Parathyroid adenoma (tissue), 2 donors: Measurements from ENCODE around the gene SLC9A9.

Experiments
- H2AFZ ChIP-seq: fragments of 300-600 bp; sonication (generic); one replicate; pipeline ENCODE4 v1.7.0; 2017; ENCODE audit warnings: antibody characterized with exemption, mild to moderate bottlenecking
- H3K27ac ChIP-seq: fragments of 300-600 bp; sonication (generic); one replicate; pipeline ENCODE4 v1.7.0; 2017
- H3K27me3 ChIP-seq: fragments of 300-600 bp; sonication (generic); one replicate; pipeline ENCODE4 v1.7.0; 2017; ENCODE audit warnings: low read length; ENCODE audit not compliant: control insufficient read depth, insufficient read depth
- H3K36me3 ChIP-seq: fragments of 300-600 bp; sonication (generic); one replicate; pipeline ENCODE4 v1.7.0; 2017; ENCODE audit warnings: low read length; ENCODE audit not compliant: control insufficient read depth, insufficient read depth
- H3K4me1 ChIP-seq: fragments of 300-600 bp; sonication (generic); one replicate; pipeline ENCODE4 v1.7.0; 2017; ENCODE audit warnings: control low read depth
- H3K4me2 ChIP-seq: fragments of 300-600 bp; sonication (generic); one replicate; pipeline ENCODE4 v1.7.0; 2017; ENCODE audit warnings: low read length
- H3K4me3 ChIP-seq: fragments of 300-600 bp; sonication (generic); one replicate; pipeline ENCODE4 v1.7.0; 2017; ENCODE audit warnings: low read depth, low read length
- H3K79me2 ChIP-seq: fragments of 300-600 bp; sonication (generic); one replicate; pipeline ENCODE4 v1.7.0; 2017; ENCODE audit warnings: control low read depth
- H3K9ac ChIP-seq: fragments of 300-600 bp; sonication (generic); one replicate; pipeline ENCODE4 v1.7.0; 2017; ENCODE audit warnings: mild to moderate bottlenecking
- H3K9me3 ChIP-seq: fragments of 300-600 bp; sonication (generic); one replicate; pipeline ENCODE4 v1.7.0; 2017; ENCODE audit warnings: low read length; ENCODE audit not compliant: control insufficient read depth
- TF ChIP-seq, protein P1 (sequence below): fragments of 300-600 bp; sonication (generic); IDR thresholded peaks from one replicate; pipeline ENCODE4 v1.7.0; 2017; ENCODE audit warnings: antibody characterized with exemption, mild to moderate bottlenecking
- donor health status: primary hyperparathyroidism.

SLC9A9 gene

GRCh38 chr3:143301031-143301901 lies 547.0 kb downstream of the SLC9A9 start:
- H3K27ac ChIP-seq = no peak overlapping the region
- H2AFZ ChIP-seq = no peak overlapping the region
- no peaks in the 10 kb centered on the region for H3K9me3 ChIP-seq
- H3K4me1 ChIP-seq = no peaks in the 10 kb centered on the region
- no peaks in the 10 kb centered on the region for H3K79me2 ChIP-seq
- H3K27me3 ChIP-seq = no peaks in the 10 kb centered on the region
- no peak overlapping the region for H3K4me2 ChIP-seq
- TF ChIP-seq, protein P1, sequence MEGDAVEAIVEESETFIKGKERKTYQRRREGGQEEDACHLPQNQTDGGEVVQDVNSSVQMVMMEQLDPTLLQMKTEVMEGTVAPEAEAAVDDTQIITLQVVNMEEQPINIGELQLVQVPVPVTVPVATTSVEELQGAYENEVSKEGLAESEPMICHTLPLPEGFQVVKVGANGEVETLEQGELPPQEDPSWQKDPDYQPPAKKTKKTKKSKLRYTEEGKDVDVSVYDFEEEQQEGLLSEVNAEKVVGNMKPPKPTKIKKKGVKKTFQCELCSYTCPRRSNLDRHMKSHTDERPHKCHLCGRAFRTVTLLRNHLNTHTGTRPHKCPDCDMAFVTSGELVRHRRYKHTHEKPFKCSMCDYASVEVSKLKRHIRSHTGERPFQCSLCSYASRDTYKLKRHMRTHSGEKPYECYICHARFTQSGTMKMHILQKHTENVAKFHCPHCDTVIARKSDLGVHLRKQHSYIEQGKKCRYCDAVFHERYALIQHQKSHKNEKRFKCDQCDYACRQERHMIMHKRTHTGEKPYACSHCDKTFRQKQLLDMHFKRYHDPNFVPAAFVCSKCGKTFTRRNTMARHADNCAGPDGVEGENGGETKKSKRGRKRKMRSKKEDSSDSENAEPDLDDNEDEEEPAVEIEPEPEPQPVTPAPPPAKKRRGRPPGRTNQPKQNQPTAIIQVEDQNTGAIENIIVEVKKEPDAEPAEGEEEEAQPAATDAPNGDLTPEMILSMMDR = no peak
- H3K9ac ChIP-seq = no peak overlapping the region
- H3K4me3 ChIP-seq = no peak overlapping the region
- no peaks in the 10 kb centered on the region for H3K36me3 ChIP-seq

DNA sequence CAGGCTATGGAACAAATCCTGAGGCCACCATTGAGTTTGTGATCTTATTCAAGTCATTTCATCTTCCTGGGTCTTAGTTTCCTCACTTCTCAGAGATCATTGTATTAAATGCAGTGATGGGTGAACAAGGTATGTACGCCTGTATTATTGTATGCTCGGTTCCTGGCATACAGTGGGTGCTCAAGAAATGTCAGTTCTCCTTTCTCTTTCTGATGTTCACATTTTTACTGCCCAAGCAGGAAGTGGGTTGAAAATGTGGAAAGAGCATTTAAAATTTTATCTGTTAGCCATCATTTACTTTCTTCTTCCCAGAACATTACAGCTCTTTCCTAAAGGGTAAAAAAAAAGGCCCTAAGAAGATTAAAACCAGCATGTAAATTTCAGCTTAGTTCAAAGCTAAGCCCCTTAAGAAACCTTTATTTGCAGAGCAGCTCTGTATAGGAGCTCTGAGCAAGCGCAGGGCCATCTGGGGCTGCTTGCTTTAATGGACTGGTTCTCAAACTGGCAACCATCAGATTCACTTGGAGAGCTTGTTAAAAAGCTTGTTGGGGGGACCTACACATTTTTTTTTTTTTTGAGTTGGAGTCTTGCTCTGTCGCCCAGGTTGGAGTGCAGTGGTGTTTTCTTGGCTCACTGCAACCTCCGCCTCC lies 549.3 kb downstream of the SLC9A9 start:
- Histone ChIP-seq H3K4me3 (no peak overlapping the region), H3K9ac (no peak overlapping the region), H3K4me1 (no peaks in the 10 kb centered on the region), H3K36me3 (no peaks in the 10 kb centered on the region), H3K27ac (no peak overlapping the region), H3K79me2 (no peaks in the 10 kb centered on the region), H3K27me3 (no peaks in the 10 kb centered on the region), H3K9me3 (no peaks in the 10 kb centered on the region), H3K4me2 (no peak overlapping the region), H2AFZ (no peak overlapping the region)
- TF ChIP-seq, protein P1 = no peak

DNA sequence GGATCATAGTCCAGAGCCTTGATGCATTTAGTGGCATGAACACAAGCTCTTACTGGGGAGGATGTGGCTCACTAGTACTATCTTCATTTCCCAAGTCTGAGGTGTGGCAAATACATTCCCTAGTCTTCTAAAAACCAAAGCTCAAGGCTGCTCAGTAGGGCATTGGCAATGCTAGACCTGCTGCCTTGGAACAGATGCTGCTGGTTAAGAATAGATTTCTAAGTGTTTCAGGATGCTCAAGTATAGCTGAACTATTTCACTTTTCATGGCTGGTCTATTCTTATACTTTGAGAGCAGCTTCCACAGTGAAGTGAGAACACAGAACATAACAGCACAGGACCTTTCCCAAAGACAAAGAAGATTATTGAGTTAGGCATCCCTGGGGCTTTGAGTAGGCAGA lies 549.9 kb downstream of the SLC9A9 start:
- no peaks in the 10 kb centered on the region for H3K79me2 ChIP-seq
- no peaks in the 10 kb centered on the region for H3K36me3 ChIP-seq
- H3K27ac ChIP-seq = no peak overlapping the region
- no peaks in the 10 kb centered on the region for H3K4me1 ChIP-seq
- TF ChIP-seq, protein P1 = no peak
- no peak overlapping the region for H3K4me2 ChIP-seq
- no peak overlapping the region for H3K9ac ChIP-seq
- no peaks in the 10 kb centered on the region for H3K27me3 ChIP-seq
- no peak overlapping the region for H2AFZ ChIP-seq
- H3K9me3 ChIP-seq = no peaks in the 10 kb centered on the region
- no peak overlapping the region for H3K4me3 ChIP-seq

DNA sequence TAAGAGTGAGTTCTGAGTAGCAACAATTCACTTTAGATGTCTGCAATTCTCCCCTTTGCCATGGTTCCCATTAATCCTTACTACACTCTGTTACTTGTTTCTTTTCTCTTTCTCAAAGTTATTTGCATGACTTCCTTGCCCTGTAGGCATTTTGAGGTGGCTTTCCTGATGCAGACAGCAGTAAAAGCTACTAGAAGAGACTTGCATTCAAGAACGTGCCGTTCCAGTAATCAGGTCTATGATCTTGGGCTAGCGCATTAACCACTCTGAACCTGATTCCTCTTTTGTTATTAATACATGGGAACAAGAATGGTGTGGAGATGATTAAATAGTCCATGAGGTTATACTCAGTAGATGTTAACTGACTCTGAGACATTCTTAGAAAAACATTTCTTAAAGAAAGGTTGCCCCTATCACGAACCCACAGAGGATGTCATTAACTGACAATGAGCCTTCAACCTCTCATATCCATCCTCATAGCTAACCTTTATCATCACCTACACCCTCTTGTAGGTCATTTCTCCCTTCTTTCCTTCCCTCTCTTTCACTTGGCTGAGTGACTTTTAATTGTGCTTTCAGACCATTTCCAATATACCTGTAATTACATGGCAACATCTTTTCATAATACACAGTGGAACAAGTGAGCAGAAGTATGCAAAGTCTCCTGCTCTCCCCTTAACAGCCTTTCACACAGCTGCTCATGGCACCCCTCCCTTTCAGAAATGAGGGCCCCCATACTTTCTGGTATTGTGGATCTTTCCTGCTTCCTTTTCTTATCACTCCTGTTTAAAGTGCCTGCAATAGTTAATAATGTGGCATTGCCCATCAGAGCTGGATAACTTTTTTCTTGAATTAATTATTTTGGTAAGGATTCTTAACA lies 552.8 kb downstream of the SLC9A9 start:
- Histone ChIP-seq H3K4me1 (no peaks in the 10 kb centered on the region), H3K9ac (no peak overlapping the region), H3K27ac (no peak overlapping the region), H3K79me2 (no peaks in the 10 kb centered on the region), H2AFZ (no peak overlapping the region), H3K4me2 (no peak overlapping the region), H3K9me3 (no peaks in the 10 kb centered on the region), H3K4me3 (no peak overlapping the region), H3K36me3 (no peaks in the 10 kb centered on the region), H3K27me3 (no peaks in the 10 kb centered on the region)
- TF ChIP-seq, protein P1 = no peak
